Astrocyte of the spinal cord (primary cell): ENCODE data around the gene GPR68.
A peak's percentile ranks its signal among the peaks of the same experiment; 100 is the strongest.

ENCODE experiments used
- DNase-seq: peaks from one replicate; pipeline ENCODE4 v3.0.0; 2011; ENCODE audit warnings: low read depth, low spot score
- H3K4me3 ChIP-seq: 2 replicates; pipeline ENCODE4 v1.5.1; 2011; ENCODE audit warnings: low read depth, mild to moderate bottlenecking, low read length, moderate library complexity
- CTCF ChIP-seq: IDR thresholded peaks from 2 replicates; pipeline ENCODE4 v1.5.1; 2012; ENCODE audit warnings: low read depth, mild to moderate bottlenecking, low read length, inconsistent platforms
- in situ Hi-C: cut with HindIII; loops from 2 replicates; pipeline ENCODE4 v1.10.0; 2017; ENCODE audit warnings: low sequenced_read_pairs

GPR68 gene

GRCh38 chr14:91238661-91239060 is 5.8 kb downstream of the GPR68 start:
- no peak for DNase-seq
- no peak for TF ChIP-seq CTCF
- in situ Hi-C loops: no loop called here
- no peak overlapping the region for H3K4me3 ChIP-seq

GRCh38 chr14:91238085-91238484 is 6.4 kb downstream of the GPR68 start:
- H3K4me3 ChIP-seq: no peak overlapping the region
- in situ Hi-C loops: no loop called here
- no peak for TF ChIP-seq CTCF
- no peak for DNase-seq

GRCh38 chr14:91237219-91237618 is 7.3 kb downstream of the GPR68 start:
- TF ChIP-seq CTCF: no peak
- peak; percentile 88 for DNase-seq
- no peak overlapping the region for H3K4me3 ChIP-seq
- in situ Hi-C loops: no loop called here

- DNase-seq: no peak
- H3K4me3 ChIP-seq: no peak overlapping the region
- no peak for TF ChIP-seq CTCF
- in situ Hi-C loops: no loop called here
These were observed 8.7 kb downstream of the GPR68 start for GRCh38 chr14:91235841-91236240.

- in situ Hi-C loops: no loop called here
- no peak for DNase-seq
- H3K4me3 ChIP-seq: no peak overlapping the region
- TF ChIP-seq CTCF: no peak
These were observed 9.8 kb downstream of the GPR68 start for GRCh38 chr14:91234791-91235114.

GRCh38 chr14:91233936-91234790 is 10.3 kb downstream of the GPR68 start:
- no peak for TF ChIP-seq CTCF
- DNase-seq: no peak
- H3K4me3 ChIP-seq: no peak overlapping the region
- in situ Hi-C loops: no loop called here

GRCh38 chr14:91232603-91233002 is 11.9 kb downstream of the GPR68 start:
- TF ChIP-seq CTCF: no peak
- no peak overlapping the region for H3K4me3 ChIP-seq
- DNase-seq: no peak
- in situ Hi-C loops: no loop called here
